ENCODE measurements around the gene GCGR. TPM values are rescaled to one million over a fixed set of nuclear protein-coding genes. Genes with fewer than 3 reads are reported as not detected.
A peak's percentile ranks its signal among the peaks of the same experiment; 100 is the strongest.

GCGR gene
- total RNA-seq, 1 experiment from 2014 or later: not detected

DNA sequence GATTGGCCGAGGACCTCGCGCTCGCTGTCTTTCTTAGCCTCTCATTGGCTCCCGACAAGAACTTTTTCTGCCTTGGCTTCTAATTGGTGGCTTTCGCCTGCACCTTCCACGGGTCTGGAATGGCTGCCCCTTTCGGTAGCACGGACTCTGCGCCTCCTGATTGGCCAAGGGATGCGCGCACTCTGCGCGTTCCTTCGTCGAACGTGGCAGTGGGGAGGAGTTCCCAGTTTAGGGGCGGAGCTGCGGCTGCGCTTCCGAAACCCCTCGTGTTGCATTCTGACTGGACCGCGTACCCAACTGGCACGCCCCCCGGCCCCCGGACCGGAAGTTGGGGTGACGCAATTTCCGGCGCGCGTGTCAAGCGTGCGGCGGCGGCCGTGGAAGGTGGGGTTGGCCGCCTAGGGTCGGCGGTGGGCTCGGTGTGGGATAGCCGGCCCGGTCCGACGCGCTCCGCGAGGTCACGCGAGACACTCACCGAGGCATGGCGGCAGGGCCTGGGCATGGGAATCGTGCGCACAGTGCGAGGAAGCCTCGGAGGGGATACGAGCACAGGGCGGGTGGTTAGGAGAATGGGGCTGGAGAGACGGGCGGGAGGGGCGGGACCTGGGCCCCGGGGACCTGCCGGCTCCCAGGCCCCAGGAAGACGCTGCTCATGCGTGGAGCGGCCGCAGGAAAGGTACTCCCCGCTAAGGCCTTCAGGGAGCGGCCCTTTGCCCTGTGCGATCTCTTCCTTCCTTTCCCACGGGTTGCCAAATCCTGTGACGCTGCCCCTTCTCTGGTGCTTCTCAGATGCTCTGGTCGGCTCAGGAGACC is 57.0 kb downstream of the GCGR start:
- DNase-seq (ENCODE audit: low read depth): peak; percentile 100
- in situ Hi-C loops (cut with HindIII; ENCODE audit: low pct_unique_long_range_greater_than_20kb, low sequenced_read_pairs): no loop called here

DNA sequence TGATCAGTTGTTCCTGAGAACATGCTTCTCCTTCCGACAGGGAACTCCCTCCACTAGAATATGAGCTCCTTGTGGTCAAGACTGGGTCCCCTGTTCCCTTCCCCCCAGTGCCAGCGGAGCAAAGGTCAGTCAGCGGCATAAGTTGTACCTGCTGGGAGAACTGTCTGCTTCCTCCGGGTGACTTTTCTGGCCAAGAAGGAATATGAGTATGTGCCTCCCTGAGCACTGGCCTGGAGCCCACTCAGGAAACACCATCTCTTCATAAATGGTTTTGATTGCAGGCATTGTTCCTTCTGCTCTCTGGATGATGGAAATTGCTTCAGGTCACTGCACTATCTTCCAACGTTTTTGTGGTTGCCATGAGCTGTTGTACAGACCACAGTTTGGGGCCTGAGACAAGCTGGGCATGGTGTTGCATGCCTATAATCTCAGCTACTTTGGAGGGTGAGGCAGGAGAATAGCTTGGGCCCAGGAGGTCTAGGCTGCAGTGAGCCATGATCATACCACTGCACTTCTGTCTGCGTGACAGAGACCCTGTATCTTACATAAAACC is 59.2 kb downstream of the GCGR start:
- no peak for DNase-seq (ENCODE audit: low read depth)
- in situ Hi-C loops (cut with HindIII; ENCODE audit: low pct_unique_long_range_greater_than_20kb, low sequenced_read_pairs): no loop called here

Other genes with a start within 250 kb of the GCGR start
- gene NPLOC4, start 167.0 kb upstream of the GCGR start, total RNA-seq (2014; rRNA removed; shearing (Covaris generic); ENCODE audit: low replicate concordance): 79.9 and 88.1 TPM in 2 replicates
- 9.6 and 18.9 TPM in 2 replicates for gene TSPAN10, start 167.0 kb upstream of the GCGR start, total RNA-seq (2014; rRNA removed; shearing (Covaris generic); ENCODE audit: low replicate concordance)
- gene PDE6G, start 147.6 kb upstream of the GCGR start, total RNA-seq (2014; rRNA removed; shearing (Covaris generic); ENCODE audit: low replicate concordance): 1.4 TPM in 1 of 2 replicates, not detected in the other
- gene OXLD1, start 137.5 kb upstream of the GCGR start, total RNA-seq (2014; rRNA removed; shearing (Covaris generic); ENCODE audit: low replicate concordance): 76.2 and 103 TPM in 2 replicates
- gene CCDC137, start 137.4 kb upstream of the GCGR start, total RNA-seq (2014; rRNA removed; shearing (Covaris generic); ENCODE audit: low replicate concordance): 33.8 and 39.2 TPM in 2 replicates
- 75.3 and 89.9 TPM in 2 replicates for gene ARL16, start 120.4 kb upstream of the GCGR start, total RNA-seq (2014; rRNA removed; shearing (Covaris generic); ENCODE audit: low replicate concordance)
- 87.1 and 96.6 TPM in 2 replicates for gene HGS, start 120.1 kb upstream of the GCGR start, total RNA-seq (2014; rRNA removed; shearing (Covaris generic); ENCODE audit: low replicate concordance)
- gene MRPL12, start 100.8 kb upstream of the GCGR start, total RNA-seq (2014; rRNA removed; shearing (Covaris generic); ENCODE audit: low replicate concordance): 185 and 238 TPM in 2 replicates
- gene SLC25A10, start 91.9 kb upstream of the GCGR start, total RNA-seq (2014; rRNA removed; shearing (Covaris generic); ENCODE audit: low replicate concordance): 93.2 and 105 TPM in 2 replicates
- gene MCRIP1, start 29.1 kb downstream of the GCGR start, total RNA-seq (2014; rRNA removed; shearing (Covaris generic); ENCODE audit: low replicate concordance): 24.7 and 30.9 TPM in 2 replicates
- gene PPP1R27, start 30.9 kb downstream of the GCGR start, total RNA-seq (2014; rRNA removed; shearing (Covaris generic); ENCODE audit: low replicate concordance): not detected in 2 replicates
- 653 and 796 TPM in 2 replicates for gene P4HB, start 56.4 kb downstream of the GCGR start, total RNA-seq (2014; rRNA removed; shearing (Covaris generic); ENCODE audit: low replicate concordance)
- 117 and 146 TPM in 2 replicates for gene ARHGDIA, start 67.2 kb downstream of the GCGR start, total RNA-seq (2014; rRNA removed; shearing (Covaris generic); ENCODE audit: low replicate concordance)
- gene ALYREF, start 87.4 kb downstream of the GCGR start, total RNA-seq (2014; rRNA removed; shearing (Covaris generic); ENCODE audit: low replicate concordance): 279 and 312 TPM in 2 replicates
- gene ANAPC11, start 87.6 kb downstream of the GCGR start, total RNA-seq (2014; rRNA removed; shearing (Covaris generic); ENCODE audit: low replicate concordance): 220 and 309 TPM in 2 replicates
- 0.07 and 5.4 TPM in 2 replicates for gene NPB, start 98.1 kb downstream of the GCGR start, total RNA-seq (2014; rRNA removed; shearing (Covaris generic); ENCODE audit: low replicate concordance)
- 26.2 and 59.9 TPM in 2 replicates for gene PCYT2, start 107.2 kb downstream of the GCGR start, total RNA-seq (2014; rRNA removed; shearing (Covaris generic); ENCODE audit: low replicate concordance)
- 46.1 and 67.8 TPM in 2 replicates for gene SIRT7, start 114.0 kb downstream of the GCGR start, total RNA-seq (2014; rRNA removed; shearing (Covaris generic); ENCODE audit: low replicate concordance)
- 45.2 and 67.3 TPM in 2 replicates for gene MAFG, start 123.6 kb downstream of the GCGR start, total RNA-seq (2014; rRNA removed; shearing (Covaris generic); ENCODE audit: low replicate concordance)
- gene PYCR1, start 133.2 kb downstream of the GCGR start, total RNA-seq (2014; rRNA removed; shearing (Covaris generic); ENCODE audit: low replicate concordance): 272 and 283 TPM in 2 replicates
- gene MYADML2, start 143.1 kb downstream of the GCGR start, total RNA-seq (2014; rRNA removed; shearing (Covaris generic); ENCODE audit: low replicate concordance): not detected in 2 replicates
- gene NOTUM, start 157.0 kb downstream of the GCGR start, total RNA-seq (2014; rRNA removed; shearing (Covaris generic); ENCODE audit: low replicate concordance): not detected in 2 replicates
- 48.7 and 62.8 TPM in 2 replicates for gene ASPSCR1, start 173.5 kb downstream of the GCGR start, total RNA-seq (2014; rRNA removed; shearing (Covaris generic); ENCODE audit: low replicate concordance)
- gene CENPX, start 218.7 kb downstream of the GCGR start, total RNA-seq (2014; rRNA removed; shearing (Covaris generic); ENCODE audit: low replicate concordance): 157 and 162 TPM in 2 replicates
- gene LRRC45, start 219.2 kb downstream of the GCGR start, total RNA-seq (2014; rRNA removed; shearing (Covaris generic); ENCODE audit: low replicate concordance): 40.3 and 51.4 TPM in 2 replicates
- gene RAC3, start 227.5 kb downstream of the GCGR start, total RNA-seq (2014; rRNA removed; shearing (Covaris generic); ENCODE audit: low replicate concordance): 22.1 and 40.0 TPM in 2 replicates
- 56.6 and 98.4 TPM in 2 replicates for gene DCXR, start 233.5 kb downstream of the GCGR start, total RNA-seq (2014; rRNA removed; shearing (Covaris generic); ENCODE audit: low replicate concordance)
- gene RFNG, start 247.7 kb downstream of the GCGR start, total RNA-seq (2014; rRNA removed; shearing (Covaris generic); ENCODE audit: low replicate concordance): 62.4 and 68.5 TPM in 2 replicates
- 154 and 160 TPM in 2 replicates for gene GPS1, start 247.7 kb downstream of the GCGR start, total RNA-seq (2014; rRNA removed; shearing (Covaris generic); ENCODE audit: low replicate concordance)